GM12801 (cell line): ENCODE measurements around the gene SRPK2.

ENCODE experiments used
- TF ChIP-seq, protein P1 (sequence below): IDR thresholded peaks from one replicate; pipeline ENCODE4 v1.5.1; 2011; ENCODE audit warnings: control low read depth; ENCODE audit not compliant: insufficient read length; ENCODE audit errors: extremely low read depth

SRPK2 gene

DNA sequence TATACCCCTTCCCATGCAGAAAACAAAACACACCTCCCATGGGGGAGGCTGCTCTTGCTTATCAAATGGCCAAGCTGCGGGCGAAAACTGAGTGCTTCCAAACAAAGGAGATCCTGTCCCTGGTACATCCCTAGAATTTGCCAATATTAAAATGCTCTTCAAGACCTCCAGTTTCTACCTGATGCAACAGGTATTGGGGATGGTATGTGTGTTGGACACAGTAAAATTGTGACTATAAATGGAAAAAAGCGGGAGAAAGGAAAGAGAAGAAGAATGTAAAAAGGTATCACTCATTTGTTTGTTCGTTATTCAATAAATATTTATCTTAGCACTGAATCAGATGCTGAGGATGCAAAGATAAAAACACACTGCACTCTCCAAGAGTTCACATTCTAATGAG is 250.8 kb downstream of the SRPK2 start:
- TF ChIP-seq, protein P1, sequence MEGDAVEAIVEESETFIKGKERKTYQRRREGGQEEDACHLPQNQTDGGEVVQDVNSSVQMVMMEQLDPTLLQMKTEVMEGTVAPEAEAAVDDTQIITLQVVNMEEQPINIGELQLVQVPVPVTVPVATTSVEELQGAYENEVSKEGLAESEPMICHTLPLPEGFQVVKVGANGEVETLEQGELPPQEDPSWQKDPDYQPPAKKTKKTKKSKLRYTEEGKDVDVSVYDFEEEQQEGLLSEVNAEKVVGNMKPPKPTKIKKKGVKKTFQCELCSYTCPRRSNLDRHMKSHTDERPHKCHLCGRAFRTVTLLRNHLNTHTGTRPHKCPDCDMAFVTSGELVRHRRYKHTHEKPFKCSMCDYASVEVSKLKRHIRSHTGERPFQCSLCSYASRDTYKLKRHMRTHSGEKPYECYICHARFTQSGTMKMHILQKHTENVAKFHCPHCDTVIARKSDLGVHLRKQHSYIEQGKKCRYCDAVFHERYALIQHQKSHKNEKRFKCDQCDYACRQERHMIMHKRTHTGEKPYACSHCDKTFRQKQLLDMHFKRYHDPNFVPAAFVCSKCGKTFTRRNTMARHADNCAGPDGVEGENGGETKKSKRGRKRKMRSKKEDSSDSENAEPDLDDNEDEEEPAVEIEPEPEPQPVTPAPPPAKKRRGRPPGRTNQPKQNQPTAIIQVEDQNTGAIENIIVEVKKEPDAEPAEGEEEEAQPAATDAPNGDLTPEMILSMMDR, result no peak

DNA sequence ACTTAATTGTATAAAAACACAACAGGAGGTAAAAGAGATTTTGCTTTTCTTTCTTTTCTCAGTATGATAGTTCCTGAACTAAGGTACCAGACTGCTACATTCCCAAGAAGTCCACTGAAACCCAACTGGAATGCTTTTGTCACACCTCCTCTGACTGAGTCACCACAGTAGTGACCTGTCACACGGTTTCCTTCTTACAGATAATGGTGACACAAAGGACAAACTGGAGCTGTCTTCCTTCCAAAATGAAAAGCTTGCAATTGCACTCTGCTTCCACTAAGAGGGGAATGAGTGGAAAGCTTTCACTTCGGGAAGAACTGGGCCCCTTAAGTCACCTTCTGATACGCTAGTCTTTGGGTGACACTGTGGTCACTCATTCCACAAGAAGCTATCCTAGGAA is 252.5 kb downstream of the SRPK2 start:
- TF ChIP-seq, protein P1, result no peak

DNA sequence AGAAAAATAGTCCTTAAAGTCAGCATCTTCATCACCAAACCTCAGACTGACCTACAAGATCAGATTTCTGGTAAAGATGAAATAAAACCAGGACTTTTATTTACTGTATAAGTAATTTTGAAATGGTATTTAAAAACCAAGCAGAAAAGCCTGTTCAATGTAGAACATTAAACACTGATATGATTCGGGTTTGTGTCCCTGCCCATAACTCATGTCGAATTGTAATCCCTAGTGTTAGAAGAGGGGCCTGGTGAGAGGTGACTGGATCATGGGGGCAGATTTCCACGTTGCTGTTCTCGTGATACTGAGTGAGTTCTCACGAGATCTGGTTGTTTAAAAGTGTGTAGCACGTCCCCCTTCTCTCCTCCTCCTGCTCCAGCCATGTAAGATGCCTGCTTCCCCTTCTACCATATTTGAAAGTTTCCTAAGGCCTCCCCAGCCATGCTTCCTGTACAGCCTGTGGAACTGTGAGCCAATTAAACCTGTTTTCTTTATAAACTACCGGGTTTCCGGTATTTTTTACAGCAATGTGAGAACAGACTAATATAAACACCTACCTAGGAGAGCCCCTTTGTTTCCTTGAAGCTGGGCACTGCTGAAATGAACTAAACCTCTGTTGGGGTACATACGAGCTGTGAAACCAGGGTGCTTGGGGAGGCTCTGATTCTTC is 254.6 kb downstream of the SRPK2 start:
- TF ChIP-seq, protein P1, result no peak

DNA sequence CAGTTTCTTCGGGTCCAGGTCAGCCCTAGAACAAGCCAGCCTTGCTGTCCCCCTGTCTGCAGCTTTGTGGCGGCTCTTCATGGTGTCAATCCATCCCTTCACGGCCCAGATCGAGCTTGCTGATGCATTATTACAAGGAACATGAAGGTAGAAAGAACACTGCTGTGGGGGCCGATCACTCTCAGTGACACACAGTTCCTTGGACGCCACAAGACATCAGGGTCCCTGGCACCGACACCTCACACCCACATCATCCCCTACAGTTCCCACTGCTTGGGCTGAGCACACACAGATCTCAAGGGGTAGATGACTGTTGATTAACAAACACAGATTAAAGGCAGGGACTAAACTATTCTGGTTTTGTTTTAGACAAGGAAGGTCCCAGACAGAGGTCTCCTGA is 255.4 kb downstream of the SRPK2 start:
- TF ChIP-seq, protein P1, result no peak

DNA sequence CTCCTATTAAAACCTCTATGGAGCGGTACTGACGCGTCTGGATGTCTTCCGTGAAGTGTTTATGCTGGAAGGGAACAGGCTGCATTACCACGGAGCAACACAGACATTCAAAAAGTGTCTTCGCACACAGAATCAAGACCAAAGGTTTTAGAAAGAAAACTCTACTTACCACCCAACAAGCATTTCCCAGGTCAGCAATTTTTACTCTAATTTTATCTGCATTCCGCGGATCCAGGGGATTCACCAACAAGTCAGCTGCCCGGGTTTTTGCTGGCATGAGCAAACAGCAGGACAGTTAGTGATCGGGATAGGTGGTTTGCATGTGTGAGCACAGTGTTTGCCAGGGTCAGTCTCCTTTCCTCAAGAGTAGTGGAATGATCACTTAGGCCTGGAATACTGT is 255.9 kb downstream of the SRPK2 start:
- TF ChIP-seq, protein P1, result no peak

DNA sequence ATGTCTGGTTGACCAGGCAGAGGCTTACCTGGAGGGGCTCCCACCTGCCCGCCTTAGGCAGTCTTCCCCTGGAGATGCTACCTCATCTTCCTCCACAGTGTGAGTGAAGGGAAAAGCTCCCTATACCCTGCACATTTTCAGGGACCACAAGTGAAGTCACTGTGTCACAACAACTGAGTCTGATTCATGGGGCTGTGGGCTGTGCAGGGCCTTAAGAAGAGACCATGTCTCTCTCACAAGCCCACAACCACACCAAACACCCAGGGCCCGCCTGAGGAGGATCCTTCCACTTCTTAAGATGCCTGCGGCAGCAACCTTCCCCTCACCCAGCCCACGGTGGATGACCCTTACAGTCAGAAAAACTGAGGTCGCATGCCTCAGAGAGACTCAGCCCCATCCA is 256.4 kb downstream of the SRPK2 start:
- TF ChIP-seq, protein P1, result no peak

DNA sequence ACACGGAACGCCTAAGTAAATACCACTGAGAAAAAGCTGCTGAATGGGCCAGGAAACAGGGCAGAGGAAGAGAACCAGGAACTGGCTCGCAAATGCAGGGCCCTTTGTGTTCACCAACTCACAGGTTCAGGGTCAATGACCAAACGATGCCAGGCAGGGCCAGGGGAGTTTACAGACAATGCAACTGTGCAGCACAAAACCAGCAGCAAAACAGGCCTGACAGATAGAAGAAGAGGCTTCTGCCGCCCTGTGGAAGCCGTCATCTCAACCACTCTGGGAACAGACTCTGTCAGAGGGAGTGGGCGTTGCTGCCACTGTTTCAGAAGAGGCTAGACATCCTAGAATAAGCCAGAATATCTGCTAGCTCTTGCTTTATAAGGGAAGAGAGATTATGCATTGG is 256.8 kb downstream of the SRPK2 start:
- TF ChIP-seq, protein P1, result no peak
